ENCODE measurements around the gene ME2. TPM values are rescaled to one million over a fixed set of nuclear protein-coding genes. Genes with fewer than 3 reads are reported as not detected.
"Not testable (repeated sequence)": the region's sequence is repeated elsewhere in the genome, so short reads cannot be mapped to it uniquely, and the experiment has no call there.

Gene ME2
- total RNA-seq, 1 experiment from 2014 or later = 67.7 TPM

DNA sequence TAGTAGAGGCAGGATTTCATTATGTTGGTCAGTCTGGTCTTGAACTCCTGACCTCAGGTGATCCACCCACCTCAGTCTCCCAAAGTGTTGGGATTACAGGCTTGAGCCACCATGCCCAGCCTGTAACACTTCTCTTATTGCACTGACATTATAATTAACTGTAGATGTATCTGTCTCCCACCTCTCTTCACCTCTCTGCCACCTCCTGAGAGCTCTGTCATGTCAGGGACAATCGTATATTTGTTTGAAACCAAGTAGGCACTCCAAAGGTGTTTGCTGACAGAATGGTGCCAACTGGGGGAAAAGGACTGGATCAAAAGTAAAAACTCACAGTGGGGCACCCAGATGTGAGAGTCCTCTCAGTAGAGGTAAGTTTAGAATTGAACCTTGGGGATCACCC lies 17.3 kb upstream of the ME2 start:
- no peak for DNase-seq (ENCODE audit: low spot score)

DNA sequence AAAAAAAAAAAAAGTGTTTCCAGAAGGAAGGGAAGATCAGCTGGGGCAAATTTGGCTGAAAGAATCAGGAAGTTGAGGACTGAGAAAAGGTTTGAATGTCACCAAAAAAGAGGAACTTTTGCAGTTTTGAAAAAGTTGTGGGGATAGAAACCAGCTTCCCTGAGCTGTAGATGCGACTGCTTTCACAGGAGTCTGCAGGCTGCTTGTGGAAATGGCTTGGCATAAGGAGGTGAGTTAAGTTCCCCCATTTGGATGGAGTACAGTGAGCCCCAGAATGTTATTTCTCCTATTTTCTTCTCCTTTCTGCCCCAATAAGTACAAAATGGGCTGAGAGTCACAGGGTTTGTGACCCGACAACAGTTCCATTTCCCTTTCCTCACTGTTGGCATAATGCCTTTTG lies 16.5 kb upstream of the ME2 start:
- DNase-seq (ENCODE audit: low spot score) = no peak

DNA sequence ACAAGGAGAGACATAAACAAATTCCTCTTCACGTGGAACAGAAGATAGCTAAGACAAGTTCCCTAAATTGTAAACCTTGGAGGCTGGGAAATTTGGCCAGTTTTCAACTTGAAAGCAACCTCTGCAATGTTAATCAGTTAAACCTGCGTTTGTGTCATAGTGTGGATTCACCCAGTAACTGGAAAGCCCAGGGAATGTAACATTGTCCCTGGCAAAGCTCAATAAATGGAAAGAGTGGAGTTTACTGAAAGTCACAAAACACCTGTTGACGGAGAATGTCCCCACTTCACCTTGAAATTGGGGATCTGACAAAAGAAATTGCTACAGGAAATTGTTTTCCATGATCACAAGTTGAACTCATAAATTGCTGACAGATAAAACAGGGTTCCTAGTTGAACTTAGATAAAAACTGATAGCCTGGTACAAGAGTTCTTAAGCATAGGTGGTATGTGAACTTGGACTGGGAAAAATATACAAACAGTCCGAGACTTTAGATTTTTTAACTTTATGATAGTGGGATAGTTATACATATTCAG lies 15.0 kb upstream of the ME2 start:
- no peak for DNase-seq (ENCODE audit: low spot score)

DNA sequence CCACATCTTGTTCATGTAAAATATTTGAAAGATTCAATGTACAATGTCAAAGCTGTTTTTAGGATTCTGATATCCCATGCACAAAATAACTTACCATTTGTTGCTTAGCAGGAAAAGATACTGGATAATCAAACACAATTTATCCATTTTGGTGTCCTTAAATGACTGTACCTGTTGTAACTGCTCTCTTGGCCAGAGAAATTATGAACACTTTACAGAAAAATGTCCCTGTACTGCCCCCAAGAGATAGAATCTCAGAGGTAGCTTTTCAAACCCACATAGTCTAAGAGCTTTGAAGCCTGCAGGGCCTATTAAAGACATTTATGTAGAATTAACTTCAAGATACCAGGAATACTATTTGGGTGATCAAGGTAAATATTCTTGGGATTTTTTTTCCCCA lies 12.2 kb upstream of the ME2 start:
- DNase-seq (ENCODE audit: low spot score) = no peak

DNA sequence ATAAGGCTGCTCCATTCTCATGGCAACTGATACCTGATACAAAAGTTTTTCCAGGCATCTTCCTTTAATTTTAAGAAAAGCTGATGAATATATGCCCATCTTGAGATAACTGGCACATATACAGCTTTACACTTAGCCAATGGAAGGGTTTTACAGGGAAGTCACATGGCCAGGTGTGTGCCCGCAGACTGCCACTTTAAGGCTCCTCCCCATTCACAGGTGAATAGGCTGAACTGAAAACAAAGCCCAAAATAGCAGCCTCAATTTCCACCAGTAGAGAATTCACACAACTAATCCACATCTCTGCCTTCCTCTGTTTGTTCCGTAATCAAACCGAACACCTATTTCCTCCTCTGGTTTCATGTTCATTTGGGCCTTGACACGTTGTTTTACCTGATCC lies 9.8 kb upstream of the ME2 start:
- no peak for DNase-seq (ENCODE audit: low spot score)

DNA sequence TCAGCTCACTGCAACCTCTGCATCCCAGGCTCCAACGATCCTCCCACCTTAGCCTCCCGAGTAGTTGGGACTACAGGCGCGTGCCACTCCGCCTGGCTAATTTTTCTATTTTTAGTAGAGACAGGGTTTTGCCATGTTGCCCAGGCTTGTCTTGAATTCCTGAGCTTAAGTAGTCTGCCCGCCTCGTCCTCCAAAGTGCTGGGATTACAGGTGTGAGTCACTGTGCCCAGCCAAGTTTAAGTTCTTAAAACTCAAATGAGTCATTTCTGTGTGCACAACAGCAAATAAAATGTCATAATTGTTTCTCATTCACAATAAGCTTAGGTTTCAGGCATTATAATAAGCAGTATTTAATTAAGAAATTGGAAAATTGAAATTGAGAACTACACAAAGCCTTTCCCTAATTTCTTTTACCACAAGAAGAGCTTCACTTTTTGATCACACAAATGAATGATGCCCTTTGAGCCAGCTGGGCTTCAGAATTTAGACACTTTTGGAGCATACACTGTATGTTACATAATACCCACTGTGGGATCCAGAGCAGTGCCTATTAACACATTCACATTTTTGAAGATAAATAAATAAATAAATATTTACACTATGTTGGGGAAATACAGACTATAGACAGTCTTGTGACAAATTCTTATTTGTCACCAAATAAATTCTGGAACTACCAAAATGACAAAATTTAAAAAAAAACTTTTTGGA lies 8.6 kb upstream of the ME2 start:
- DNase-seq (ENCODE audit: low spot score) = peak; percentile 79

DNA sequence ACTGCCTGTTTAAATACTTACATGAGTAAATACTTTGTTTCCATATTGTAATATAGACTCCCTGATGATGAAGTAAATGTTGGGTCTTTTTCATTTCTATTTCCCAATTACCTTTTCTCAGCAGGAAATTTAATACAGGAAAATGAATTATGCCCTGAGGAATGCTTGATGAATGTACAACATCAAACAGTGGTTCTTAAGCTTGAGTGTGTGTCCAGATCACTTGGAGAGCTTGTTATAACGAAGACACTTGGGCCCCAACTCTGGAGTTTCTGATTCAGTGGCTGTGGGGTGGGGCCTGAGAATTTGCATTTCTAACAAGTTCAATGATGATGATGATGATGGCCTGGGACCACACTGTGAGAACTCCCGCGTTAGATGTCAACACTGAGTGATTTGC lies 7.1 kb upstream of the ME2 start:
- DNase-seq (ENCODE audit: low spot score) = no peak

DNA sequence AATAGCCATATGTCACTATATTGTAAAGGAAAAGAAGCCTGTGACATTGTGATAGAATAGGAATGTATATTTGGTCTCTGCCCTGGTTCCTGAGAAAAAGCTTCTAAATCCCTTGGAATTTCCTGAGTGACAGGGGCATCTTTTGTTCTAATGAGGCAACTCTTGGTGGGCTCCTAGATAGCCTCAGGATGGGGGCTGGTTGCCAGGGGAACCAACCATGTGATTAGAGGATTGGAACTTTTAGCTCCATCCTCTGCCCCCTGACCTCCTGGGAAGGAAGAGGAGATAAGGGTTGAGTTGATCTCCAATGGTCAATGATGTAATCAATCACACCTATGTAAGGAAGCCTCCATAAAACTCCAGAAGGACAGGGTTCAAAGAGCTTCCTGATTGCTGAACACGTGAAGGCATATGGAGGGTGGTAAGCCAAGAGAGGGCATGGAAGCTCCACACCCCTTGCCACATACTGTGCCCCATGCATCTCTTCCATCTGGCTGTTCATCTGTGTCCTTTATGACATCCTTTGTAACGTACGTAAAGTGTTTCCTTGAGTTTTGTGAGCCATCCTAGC lies 2.9 kb upstream of the ME2 start:
- no peak for DNase-seq (ENCODE audit: low spot score)

DNA sequence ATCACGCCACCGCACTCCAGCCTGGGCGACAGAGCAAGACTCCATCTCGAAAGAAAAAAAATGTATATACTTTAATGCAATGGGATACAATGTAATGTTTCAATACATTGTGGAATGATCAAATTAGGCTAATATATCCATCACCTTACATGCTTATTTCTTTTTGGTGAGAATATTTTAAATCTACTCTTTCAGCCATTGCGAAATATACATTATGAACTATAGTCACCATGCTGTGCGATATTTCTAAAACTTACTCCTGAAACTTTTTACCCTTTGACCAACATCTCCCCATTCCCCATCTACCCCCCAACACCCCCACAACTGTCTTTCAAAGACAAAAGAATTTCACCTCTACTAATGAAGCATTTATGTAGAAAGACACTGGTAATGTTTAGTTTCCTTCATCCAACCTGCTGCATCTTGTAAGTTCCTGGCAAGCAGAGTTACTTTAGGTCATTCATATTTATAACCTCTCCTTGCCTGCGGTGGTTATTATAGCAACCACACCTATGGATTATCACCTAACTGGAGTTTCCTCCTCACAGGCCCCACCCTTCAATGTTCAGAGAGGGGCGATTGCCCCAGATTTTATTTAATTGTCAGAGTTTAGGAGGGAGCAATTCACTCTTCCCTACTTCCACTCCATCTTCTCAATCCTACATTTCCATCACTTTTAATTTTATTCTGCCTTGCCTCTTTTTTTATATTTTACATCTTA lies 1.2 kb upstream of the ME2 start:
- DNase-seq (ENCODE audit: low spot score) = no peak

DNA sequence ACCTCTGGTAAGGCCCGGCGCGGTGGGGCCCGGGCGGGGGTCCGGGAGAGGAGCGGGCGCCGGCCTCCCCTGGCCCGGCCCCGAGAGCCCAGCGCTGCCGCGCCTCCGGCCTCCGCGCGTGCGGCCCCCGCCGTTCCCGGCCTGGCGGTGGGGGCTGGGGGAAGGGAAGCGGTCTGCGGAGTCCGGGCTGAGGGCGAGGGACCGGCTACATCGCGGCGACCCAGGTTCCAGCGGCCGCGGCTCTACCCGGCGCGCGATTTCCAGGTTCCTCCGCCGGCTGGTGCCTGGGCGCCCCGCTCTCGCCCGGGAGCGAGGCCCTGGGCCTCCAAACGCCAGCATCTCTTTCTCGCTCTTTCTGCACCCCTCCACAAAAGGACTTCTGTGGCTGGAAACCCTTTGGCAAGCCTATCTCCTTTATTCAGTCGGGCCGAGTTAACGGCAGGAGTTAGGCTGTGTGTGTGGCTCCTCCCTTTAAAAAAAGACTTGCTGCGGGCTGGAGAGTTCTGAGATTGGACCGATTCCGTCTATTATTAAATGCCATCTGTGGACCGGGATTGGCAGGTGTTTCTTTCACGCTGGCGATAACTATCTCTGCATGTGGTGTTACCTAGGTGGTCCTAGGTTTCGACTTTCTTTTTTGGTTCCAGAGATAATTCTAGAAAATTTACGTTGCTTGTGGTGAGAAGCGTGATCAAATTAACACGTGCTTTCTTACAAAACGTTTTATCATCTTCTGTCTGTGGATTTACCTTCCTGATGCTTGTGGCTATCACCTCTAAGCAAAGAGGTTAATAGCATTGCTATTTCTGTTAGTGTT lies 592 bp downstream of the ME2 start:
- no peak for DNase-seq (ENCODE audit: low spot score)

DNA sequence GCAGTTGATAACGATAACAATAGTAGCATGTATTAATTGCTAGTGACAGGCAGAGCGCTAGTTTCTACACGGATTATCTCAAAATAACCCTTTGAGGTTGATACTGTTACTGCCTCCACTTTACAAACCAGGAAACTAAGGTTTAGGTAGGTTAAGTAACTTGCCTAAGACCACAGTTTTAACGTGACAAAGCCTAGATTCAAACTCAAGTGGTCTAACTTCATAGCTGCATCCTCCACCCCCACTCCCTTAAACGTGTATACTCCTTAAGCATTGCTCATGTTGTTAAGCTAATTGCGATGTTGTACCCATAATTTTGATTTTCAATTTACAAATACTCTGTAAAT lies 1.2 kb downstream of the ME2 start:
- no peak for DNase-seq (ENCODE audit: low spot score)

DNA sequence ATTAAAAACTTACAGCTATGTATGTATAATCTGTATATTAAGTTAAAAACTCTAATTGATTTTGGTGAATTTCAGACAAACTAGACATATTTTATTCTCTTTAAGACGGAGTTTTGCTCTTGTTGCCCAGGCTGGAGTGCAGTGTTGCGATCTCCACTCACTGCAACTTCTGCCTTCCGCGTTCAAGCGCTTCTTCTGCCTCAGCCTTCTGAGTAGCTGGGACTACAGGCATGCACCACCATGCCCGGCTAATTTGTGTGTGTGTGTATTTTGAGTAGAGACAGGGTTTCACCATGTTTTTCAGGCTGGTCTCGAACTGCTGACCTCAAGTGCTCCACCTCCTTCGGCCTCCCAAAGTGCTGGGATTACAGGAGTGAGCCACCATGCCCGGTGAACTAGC lies 2.0 kb downstream of the ME2 start:
- not testable (repeated sequence) for DNase-seq (ENCODE audit: low spot score)

DNA sequence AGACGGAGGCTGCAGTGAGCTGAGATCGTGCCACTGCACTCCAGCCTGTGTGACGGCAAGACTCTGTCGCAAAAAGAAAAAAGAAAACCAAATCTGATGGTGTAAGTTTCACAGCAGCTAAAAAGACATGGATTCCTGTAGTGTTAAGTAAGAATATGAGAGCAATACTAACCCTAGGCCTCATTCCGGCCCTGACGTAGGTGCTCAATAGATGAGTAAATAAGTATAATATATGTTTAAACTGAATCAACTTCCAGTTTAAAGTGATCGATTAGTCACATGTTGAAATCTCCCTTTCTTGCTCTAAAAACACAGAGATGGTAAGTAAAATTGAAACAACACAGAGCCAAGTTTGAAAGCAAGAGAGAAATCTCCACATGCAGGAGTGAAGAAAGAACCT lies 8.0 kb downstream of the ME2 start:
- no peak for DNase-seq (ENCODE audit: low spot score)

DNA sequence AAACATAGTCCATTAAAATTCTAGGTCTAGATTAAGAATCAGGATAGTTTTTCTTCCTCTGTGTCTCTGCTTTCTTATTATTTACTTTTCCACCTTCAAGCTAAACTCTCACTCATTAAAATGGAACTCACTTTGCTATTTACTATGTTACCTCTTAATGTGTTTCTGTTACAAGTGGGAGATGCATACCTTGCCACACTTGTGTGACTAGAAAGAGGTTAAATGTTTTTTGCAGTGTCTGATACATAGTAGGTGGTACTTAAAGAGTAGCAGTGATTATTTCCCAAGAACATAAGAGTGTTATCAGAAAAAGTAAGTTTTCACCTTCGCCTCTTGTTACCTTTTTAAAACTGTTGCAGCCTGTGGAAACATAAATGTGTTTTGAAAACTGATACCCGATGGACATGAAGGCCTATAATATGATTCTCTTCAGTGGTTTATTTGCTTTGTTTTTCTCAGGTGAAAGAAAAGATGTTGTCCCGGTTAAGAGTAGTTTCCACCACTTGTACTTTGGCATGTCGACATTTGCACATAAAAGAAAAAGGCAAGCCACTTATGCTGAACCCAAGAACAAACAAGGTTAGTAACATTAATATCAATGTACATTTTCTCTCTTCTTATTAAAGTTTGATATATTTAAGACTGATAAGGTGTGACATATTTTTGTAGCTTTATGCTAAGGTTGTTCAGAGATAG lies 16.6 kb downstream of the ME2 start:
- no peak for DNase-seq (ENCODE audit: low spot score)

DNA sequence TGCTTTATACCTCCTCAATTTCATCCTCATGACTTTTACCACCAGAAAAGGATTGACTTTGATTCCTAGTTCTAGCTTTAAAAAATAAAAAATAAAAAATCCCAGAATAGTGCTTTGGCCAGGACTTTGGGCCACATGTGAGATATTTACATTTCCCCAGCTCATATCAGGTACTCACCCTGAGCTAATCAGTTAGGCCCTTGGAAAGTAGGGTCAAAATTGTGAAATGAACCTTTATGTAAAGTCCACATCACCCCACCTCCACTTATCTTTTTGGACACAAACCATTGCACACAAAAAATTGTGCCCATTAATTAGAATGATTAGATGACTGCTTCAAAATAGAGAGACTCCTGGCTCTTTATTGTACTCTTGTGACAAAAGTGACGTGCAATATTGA lies 17.2 kb downstream of the ME2 start:
- DNase-seq (ENCODE audit: low spot score) = no peak

DNA sequence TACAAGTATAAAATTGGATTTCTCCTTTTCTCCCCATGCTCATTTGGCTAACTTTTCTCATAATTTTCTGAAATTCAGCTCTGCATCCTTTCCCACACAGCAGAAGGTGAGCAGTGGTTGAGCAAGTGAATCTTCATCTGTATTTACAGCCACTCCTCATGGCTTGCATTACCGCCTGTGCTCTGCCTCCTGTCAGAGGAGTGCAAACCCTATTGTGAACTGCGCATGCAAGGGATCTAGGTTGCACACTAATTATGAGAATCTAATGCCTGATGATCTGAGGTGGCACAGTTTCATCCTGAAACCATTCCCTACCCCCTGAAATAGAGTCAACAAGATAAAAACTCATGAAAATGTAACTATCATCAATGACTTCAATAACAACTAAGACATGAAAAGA lies 20.0 kb downstream of the ME2 start:
- no peak for DNase-seq (ENCODE audit: low spot score)

DNA sequence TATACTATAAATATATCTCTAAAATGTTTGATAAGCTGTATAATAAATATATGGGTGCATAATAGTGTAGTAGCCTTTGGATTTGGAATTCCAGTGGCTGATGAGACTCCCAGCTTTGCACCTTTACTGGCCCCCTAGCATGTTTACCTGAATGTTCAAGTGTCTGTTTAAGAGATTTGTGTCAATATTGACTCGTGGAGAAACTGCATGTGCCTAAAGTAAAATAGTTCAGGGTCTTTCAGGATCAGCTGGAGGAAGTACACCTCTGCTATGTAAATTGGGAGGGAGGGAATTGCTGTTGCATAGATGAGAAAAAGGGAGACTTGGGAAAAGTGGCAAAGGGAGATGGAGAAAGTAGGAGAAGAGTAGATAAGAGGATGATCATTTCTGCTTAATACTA lies 23.9 kb downstream of the ME2 start:
- no peak for DNase-seq (ENCODE audit: low spot score)

DNA sequence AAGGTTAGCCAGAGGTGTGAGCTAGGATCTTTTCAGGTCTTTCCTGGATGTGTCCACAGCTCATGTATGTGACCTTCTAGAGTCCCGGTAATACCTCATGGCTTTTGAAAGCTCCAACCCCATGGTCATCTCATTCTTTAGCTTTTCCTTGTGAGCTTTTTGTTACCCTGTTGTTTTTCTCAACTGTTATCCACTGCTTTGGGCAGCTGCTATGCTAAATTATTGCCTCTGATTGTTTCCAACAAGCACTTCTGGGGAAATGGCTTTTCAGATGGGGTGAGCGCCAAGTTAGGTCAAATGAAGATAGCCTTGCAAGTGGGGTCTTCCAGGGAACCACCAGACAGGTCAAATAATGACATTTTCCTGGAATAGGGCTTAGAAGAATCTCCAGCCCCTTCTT lies 27.9 kb downstream of the ME2 start:
- no peak for DNase-seq (ENCODE audit: low spot score)

DNA sequence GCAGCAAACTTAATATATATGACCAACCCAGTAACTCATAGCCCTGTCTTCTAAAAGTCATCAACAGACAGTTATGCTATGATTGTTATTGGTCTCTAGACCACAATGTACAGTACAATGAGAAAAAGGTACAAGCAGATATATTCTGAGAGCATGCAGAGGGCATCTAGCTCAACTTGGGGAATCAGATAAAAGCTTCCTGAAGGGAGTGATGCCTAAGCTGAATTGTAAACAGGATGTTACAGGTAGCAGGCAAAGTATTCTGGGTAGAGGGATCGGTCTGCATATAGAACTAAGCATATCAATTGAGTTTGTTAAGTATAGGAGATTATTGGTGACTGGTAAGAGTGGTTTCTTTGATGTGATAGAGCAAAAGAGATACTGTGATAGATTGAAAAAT lies 30.3 kb downstream of the ME2 start:
- no peak for DNase-seq (ENCODE audit: low spot score)

DNA sequence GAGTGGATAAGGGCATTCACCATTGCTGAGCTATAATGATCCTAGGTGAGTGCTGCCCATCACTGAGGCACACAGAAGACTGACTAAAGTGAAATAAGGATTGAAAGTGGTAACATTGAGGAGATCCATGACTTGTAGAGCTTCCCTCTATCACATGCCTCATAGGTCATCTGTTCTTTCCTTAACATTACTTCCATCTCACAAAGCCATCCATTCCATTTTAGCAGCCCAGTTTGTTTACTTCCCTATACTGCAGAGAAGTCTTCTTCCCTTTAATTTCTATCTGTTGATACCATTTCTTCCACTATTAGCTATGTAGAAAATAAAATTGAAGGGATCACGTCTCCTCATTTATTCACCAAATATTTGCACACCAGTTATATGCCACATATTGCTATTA lies 32.1 kb downstream of the ME2 start:
- DNase-seq (ENCODE audit: low spot score) = no peak

DNA sequence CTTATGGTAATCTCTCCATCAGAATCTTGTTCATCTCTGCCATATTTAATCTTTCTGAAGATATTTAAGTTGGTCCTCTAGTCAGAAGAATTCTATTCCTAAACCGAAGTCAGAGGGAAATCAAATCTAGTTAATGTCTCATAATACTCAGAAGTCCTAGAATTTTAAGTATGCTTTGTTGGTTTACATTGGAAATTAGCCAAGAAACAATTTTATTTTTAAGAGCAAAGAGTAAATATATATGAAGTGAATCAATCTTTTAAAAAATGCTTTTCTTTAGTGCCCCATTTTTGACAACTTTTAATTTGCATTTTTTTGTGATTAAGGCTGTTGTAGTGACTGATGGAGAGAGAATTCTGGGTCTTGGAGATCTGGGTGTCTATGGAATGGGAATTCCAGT lies 38.1 kb downstream of the ME2 start:
- DNase-seq (ENCODE audit: low spot score) = no peak

DNA sequence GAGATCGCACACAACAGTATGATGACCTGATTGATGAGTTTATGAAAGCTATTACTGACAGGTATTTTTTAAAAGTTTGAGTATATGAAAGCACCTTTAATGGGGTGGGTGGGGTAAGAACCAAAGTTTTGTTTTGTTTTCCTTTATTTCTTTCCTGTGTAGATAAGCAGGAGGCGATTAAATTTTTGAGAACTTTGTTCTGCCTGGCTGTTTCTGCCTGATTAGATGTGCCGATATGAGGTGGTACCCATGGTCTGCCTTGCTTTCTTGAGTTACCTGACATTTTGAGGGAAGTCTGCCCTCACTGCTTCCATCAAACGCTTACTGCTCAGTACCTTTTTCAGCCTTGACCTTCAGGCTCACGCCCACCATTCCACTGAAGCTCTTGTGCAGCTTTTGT lies 39.2 kb downstream of the ME2 start:
- DNase-seq (ENCODE audit: low spot score) = no peak

Data from A172 (cell line).